ENCODE measurements around the gene SLC9B1. TPM values are rescaled to one million over a fixed set of nuclear protein-coding genes. Genes with fewer than 3 reads are reported as not detected.
"Not testable (repeated sequence)": the region's sequence is repeated elsewhere in the genome, so short reads cannot be mapped to it uniquely, and the experiment has no call there.

Gene SLC9B1
- total RNA-seq, 2 experiments from 2014 or later = 2.2 to 2.5 TPM

- POLR2A ChIA-PET = interaction anchor here (0.6 to 3.0 kb wide), 2 partner anchors 13 to 53 kb away, joined by 4 to 13 read pairs; partner anchors contain the start of gene CISD2
- Mint-ChIP-seq H3K4me1 (peaks cover 9% of the 10 kb centered on the region), H3K36me3 (peaks cover 43% of the 10 kb centered on the region), H3K9me3 (peaks cover 7% of the 10 kb centered on the region), H3K27ac (no peak overlapping the region), H3K27me3 (no peaks in the 10 kb centered on the region), H3K4me3 (no peak overlapping the region)
- ATAC-seq (ENCODE audit: low read depth) (no peak), DNase-seq (no peak)
Observed at GRCh38 chr4:102881343-102881742, 138.2 kb downstream of the SLC9B1 start.

GRCh38 chr4:102878901-102879300 is 140.6 kb downstream of the SLC9B1 start:
- DNase-seq (no peak), ATAC-seq (ENCODE audit: low read depth) (no peak)
- Mint-ChIP-seq H3K4me3 (no peak overlapping the region), H3K27me3 (no peaks in the 10 kb centered on the region), H3K27ac (no peak overlapping the region), H3K4me1 (peaks cover 13% of the 10 kb centered on the region), H3K36me3 (peaks cover 58% of the 10 kb centered on the region), H3K9me3 (peaks cover 12% of the 10 kb centered on the region)
- POLR2A ChIA-PET = no interaction called here

- H3K36me3 Mint-ChIP-seq = peaks cover 62% of the 10 kb centered on the region
Observed at GRCh38 chr4:102878349-102878748, 141.2 kb downstream of the SLC9B1 start.

GRCh38 chr4:102877477-102878106 is 141.9 kb downstream of the SLC9B1 start:
- ATAC-seq (ENCODE audit: low read depth); H3K27me3 Mint-ChIP-seq; H3K4me3 Mint-ChIP-seq; DNase-seq; H3K27ac Mint-ChIP-seq; POLR2A ChIA-PET: not testable (repeated sequence)
- Mint-ChIP-seq H3K36me3 (peaks cover 64% of the 10 kb centered on the region), H3K4me1 (peaks cover 23% of the 10 kb centered on the region), H3K9me3 (peaks cover 15% of the 10 kb centered on the region)

More at GRCh38 chr4:102878349-102878748, 141.2 kb downstream of the SLC9B1 start:
- Mint-ChIP-seq H3K9me3 (peaks cover 12% of the 10 kb centered on the region), H3K4me1 (peaks cover 17% of the 10 kb centered on the region), H3K27ac (peak overlapping the region; percentile 13)
- DNase-seq; H3K4me3 Mint-ChIP-seq; H3K27me3 Mint-ChIP-seq; POLR2A ChIA-PET; ATAC-seq (ENCODE audit: low read depth): not testable (repeated sequence)

GRCh38 chr4:102871772-102872171 is 147.7 kb downstream of the SLC9B1 start:
- POLR2A ChIA-PET = interaction anchor here (2.0 kb wide), 1 partner anchor 11 kb away, joined by 4 read pairs; no protein-coding TSS in a partner anchor
- H3K27ac Mint-ChIP-seq = peak overlapping the region; percentile 7
- ATAC-seq (ENCODE audit: low read depth) = no peak
- no peaks in the 10 kb centered on the region for H3K27me3 Mint-ChIP-seq
- peaks cover 44% of the 10 kb centered on the region for H3K36me3 Mint-ChIP-seq
- no peak for DNase-seq
- H3K4me3 Mint-ChIP-seq = peak overlapping the region; percentile 6
- peaks cover 8% of the 10 kb centered on the region for H3K9me3 Mint-ChIP-seq
- H3K4me1 Mint-ChIP-seq = peaks cover 35% of the 10 kb centered on the region

GRCh38 chr4:102869569-102870197 is 149.8 kb downstream of the SLC9B1 start:
- DNase-seq = no peak
- no peaks in the 10 kb centered on the region for H3K27me3 Mint-ChIP-seq
- H3K27ac Mint-ChIP-seq = peak overlapping the region; percentile 99
- ATAC-seq (ENCODE audit: low read depth) = peak; percentile 23
- H3K36me3 Mint-ChIP-seq = peaks cover 32% of the 10 kb centered on the region
- peaks cover 6% of the 10 kb centered on the region for H3K9me3 Mint-ChIP-seq
- POLR2A ChIA-PET = interaction anchor here (0.7 to 5.4 kb wide), 14 partner anchors 13 to 525 kb away, joined by 3 to 226 read pairs (median 5); partner anchors contain the start of genes MANBA, SLC9B1, SLC9B2 and UBE2D3
- peaks cover 52% of the 10 kb centered on the region for H3K4me1 Mint-ChIP-seq
- peak overlapping the region; percentile 95 for H3K4me3 Mint-ChIP-seq

- Mint-ChIP-seq H3K4me1 (peaks cover 54% of the 10 kb centered on the region), H3K27ac (peak within 1 kb of the TSS; percentile 99), H3K36me3 (peaks cover 33% of the 10 kb centered on the region), H3K4me3 (peak within 1 kb of the TSS; percentile 95), H3K27me3 (no peaks in the 10 kb centered on the region), H3K9me3 (peaks cover 3% of the 10 kb centered on the region)
- peak; percentile 89 for ATAC-seq (ENCODE audit: low read depth)
- peak; percentile 96 for DNase-seq
- POLR2A ChIA-PET = interaction anchor here (0.6 to 5.4 kb wide), 17 partner anchors 9 to 524 kb away, joined by 3 to 226 read pairs (median 5); partner anchors contain the start of genes MANBA, SLC9B1, SLC9B2 and UBE2D3
Observed at GRCh38 chr4:102868781-102869568, 150.5 kb downstream of the SLC9B1 start, which contains the start of gene CISD2. TSS of gene CISD2 (plus strand) at chr4:102868992. CDS start at chr4:102869085, 93 bp downstream.

- H3K36me3 Mint-ChIP-seq = peaks cover 33% of the 10 kb centered on the region
- H3K27me3 Mint-ChIP-seq = no peaks in the 10 kb centered on the region
- H3K27ac Mint-ChIP-seq = peak overlapping the region; percentile 98
- peaks cover 51% of the 10 kb centered on the region for H3K4me1 Mint-ChIP-seq
- no peak for ATAC-seq (ENCODE audit: low read depth)
- POLR2A ChIA-PET = interaction anchor here (0.6 to 5.4 kb wide), 11 partner anchors 8 to 136 kb away, joined by 3 to 226 read pairs (median 5); partner anchors contain the start of genes MANBA and UBE2D3
- H3K9me3 Mint-ChIP-seq = peaks cover 5% of the 10 kb centered on the region
- peak overlapping the region; percentile 95 for H3K4me3 Mint-ChIP-seq
- DNase-seq = peak; percentile 50
Observed at GRCh38 chr4:102868153-102868780, 151.2 kb downstream of the SLC9B1 start.

- DNase-seq = no peak
- Mint-ChIP-seq H3K9me3 (peaks cover 4% of the 10 kb centered on the region), H3K27me3 (no peaks in the 10 kb centered on the region), H3K4me1 (peaks cover 46% of the 10 kb centered on the region), H3K27ac (peak overlapping the region; percentile 98), H3K4me3 (peak overlapping the region; percentile 95), H3K36me3 (peaks cover 33% of the 10 kb centered on the region)
- POLR2A ChIA-PET = interaction anchor here (0.6 to 5.4 kb wide), 10 partner anchors 7 to 210 kb away, joined by 3 to 226 read pairs (median 3); partner anchors contain the start of genes SLC9B2 and UBE2D3
- no peak for ATAC-seq (ENCODE audit: low read depth)
Observed at GRCh38 chr4:102867278-102868152, 152.0 kb downstream of the SLC9B1 start.

GRCh38 chr4:102865327-102865726 is 154.2 kb downstream of the SLC9B1 start:
- peak overlapping the region; percentile 11 for H3K27ac Mint-ChIP-seq
- H3K4me3 Mint-ChIP-seq = peak overlapping the region; percentile 5
- not testable (repeated sequence) for H3K9me3 Mint-ChIP-seq; DNase-seq; ATAC-seq (ENCODE audit: low read depth); H3K27me3 Mint-ChIP-seq
- H3K4me1 Mint-ChIP-seq = peaks cover 35% of the 10 kb centered on the region
- peaks cover 46% of the 10 kb centered on the region for H3K36me3 Mint-ChIP-seq
- POLR2A ChIA-PET = interaction anchor here (0.7 to 5.4 kb wide), 2 partner anchors 40 to 70 kb away, joined by 3 to 226 read pairs; partner anchors contain the start of gene UBE2D3

- no peaks in the 10 kb centered on the region for H3K27me3 Mint-ChIP-seq
- no peak for ATAC-seq (ENCODE audit: low read depth)
- no peak overlapping the region for H3K4me3 Mint-ChIP-seq
- no peak for DNase-seq
- POLR2A ChIA-PET = no interaction called here
- H3K36me3 Mint-ChIP-seq = peaks cover 63% of the 10 kb centered on the region
- peaks cover 33% of the 10 kb centered on the region for H3K4me1 Mint-ChIP-seq
- peaks cover 18% of the 10 kb centered on the region for H3K9me3 Mint-ChIP-seq
- H3K27ac Mint-ChIP-seq = no peak overlapping the region
Observed at GRCh38 chr4:102862747-102863146, 156.8 kb downstream of the SLC9B1 start.

GRCh38 chr4:102862016-102862415 is 157.5 kb downstream of the SLC9B1 start:
- Mint-ChIP-seq H3K27me3 (no peaks in the 10 kb centered on the region), H3K36me3 (peaks cover 63% of the 10 kb centered on the region), H3K4me1 (peaks cover 28% of the 10 kb centered on the region), H3K27ac (no peak overlapping the region), H3K4me3 (no peak overlapping the region), H3K9me3 (peaks cover 18% of the 10 kb centered on the region)
- DNase-seq = no peak
- POLR2A ChIA-PET = no interaction called here
- no peak for ATAC-seq (ENCODE audit: low read depth)
